Mucosa of descending colon (tissue), 3 donors: ENCODE data around the gene PXK. TPM values are rescaled to one million over a fixed set of nuclear protein-coding genes. Genes with fewer than 3 reads are reported as not detected.

Experiments used
- ATAC-seq: fragments of 200-7000 bp; cut with Tn5 transposase; one replicate; pipeline ENCODE4 v1.9.1; 2020; ENCODE audit warnings: mild to moderate bottlenecking, moderate library complexity
- DNase-seq, 3 donors: peaks; one replicate each; pipeline ENCODE4 v3.0.0-alpha.2; 2020
- H3K36me3 ChIP-seq: fragments of 200-600 bp; one replicate; pipeline ENCODE4 v1.8.0; 2021; ENCODE audit warnings: low read depth, mild to moderate bottlenecking
- H3K4me1 ChIP-seq: fragments of 200-600 bp; one replicate; pipeline ENCODE4 v1.8.0; 2021; ENCODE audit warnings: low read depth, mild to moderate bottlenecking
- H3K4me3 ChIP-seq: fragments of 200-600 bp; one replicate; pipeline ENCODE4 v1.8.0; 2021; ENCODE audit warnings: mild to moderate bottlenecking
- H3K9me3 ChIP-seq: fragments of 200-600 bp; one replicate; pipeline ENCODE4 v1.8.0; 2021; ENCODE audit warnings: mild to moderate bottlenecking
- intact Hi-C, 2 donors: fragments of 100-400 bp; cut with DNase I in 1 of 2; cut with micrococcal nuclease in 1 of 2; formaldehyde crosslinking; loops; one replicate each; pipeline versions ENCODE4 v1.11.0 to v1.11.1; 2022; cut with DNase I, micrococcal nuclease
- total RNA-seq, 3 donors: library from RNA; stranded (reverse); fragmentation: NEBNext Ultra II Directional in 2 of 3; extraction: Animal tissue kit (Norgen Biotek cat#: 25700) in 2 of 3; gene quantifications; one replicate each; pipeline versions ENCODE4 v1.2.1 to v1.2.4, GENCODE V29; 2021 to 2023
- TF ChIP-seq, protein P1 (sequence below): fragments of 200-600 bp; IDR thresholded peaks from one replicate; pipeline ENCODE4 v1.8.0; 2022; ENCODE audit warnings: antibody characterized with exemption, mild to moderate bottlenecking
- donor health status: DM: no; HTN: no; CAD: no; lungs with moderate emphysema.
- donor health status: DM: no; HTN: no; CAD: no.
- donor health status: DM: no; HTN: yes; CAD: no.

The PXK gene
- total RNA-seq, 3 donors from 2014 or later, result 14.5 to 33.4 (median 19.5) TPM

DNA sequence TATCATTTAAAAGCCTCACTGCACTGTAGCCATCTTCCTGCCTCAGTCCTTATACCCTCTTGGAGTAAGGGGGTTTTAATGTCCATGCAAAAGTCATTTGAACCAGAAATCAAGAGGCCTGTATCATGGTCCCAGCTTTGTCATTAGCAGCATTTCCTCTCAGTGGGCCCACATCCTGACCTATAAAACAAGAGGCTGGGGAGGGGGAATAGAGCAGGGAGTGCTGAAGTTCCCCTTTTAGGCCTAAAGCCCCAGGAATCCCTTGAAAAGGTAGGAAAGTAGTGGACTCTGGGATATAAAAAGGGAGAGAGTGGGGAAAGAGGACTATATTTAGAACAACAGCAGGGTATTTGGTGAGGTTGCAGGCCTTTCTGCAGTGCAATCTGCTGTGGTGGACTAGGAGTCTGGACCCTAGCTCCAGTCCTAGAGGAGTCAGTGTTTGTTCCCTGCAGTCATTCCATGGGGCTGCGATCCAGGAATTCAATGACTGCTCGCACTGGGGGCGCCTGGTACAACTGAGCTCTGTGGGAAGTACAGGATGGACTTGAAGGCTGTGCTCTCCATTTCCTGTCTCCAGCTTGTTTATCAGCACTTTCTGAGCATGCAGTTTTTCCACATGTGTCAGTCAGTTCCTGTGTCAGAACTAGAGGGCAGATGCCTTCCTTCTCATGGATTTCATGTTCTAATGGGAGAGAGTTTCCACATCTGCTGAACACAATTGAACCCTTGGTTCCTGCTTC lies 54.1 kb downstream of the PXK start:
- H3K9me3 ChIP-seq, result no peaks in the 10 kb centered on the region
- H3K4me1 ChIP-seq, result peaks cover 3% of the 10 kb centered on the region
- no peak overlapping the region for H3K4me3 ChIP-seq
- TF ChIP-seq, protein P1, sequence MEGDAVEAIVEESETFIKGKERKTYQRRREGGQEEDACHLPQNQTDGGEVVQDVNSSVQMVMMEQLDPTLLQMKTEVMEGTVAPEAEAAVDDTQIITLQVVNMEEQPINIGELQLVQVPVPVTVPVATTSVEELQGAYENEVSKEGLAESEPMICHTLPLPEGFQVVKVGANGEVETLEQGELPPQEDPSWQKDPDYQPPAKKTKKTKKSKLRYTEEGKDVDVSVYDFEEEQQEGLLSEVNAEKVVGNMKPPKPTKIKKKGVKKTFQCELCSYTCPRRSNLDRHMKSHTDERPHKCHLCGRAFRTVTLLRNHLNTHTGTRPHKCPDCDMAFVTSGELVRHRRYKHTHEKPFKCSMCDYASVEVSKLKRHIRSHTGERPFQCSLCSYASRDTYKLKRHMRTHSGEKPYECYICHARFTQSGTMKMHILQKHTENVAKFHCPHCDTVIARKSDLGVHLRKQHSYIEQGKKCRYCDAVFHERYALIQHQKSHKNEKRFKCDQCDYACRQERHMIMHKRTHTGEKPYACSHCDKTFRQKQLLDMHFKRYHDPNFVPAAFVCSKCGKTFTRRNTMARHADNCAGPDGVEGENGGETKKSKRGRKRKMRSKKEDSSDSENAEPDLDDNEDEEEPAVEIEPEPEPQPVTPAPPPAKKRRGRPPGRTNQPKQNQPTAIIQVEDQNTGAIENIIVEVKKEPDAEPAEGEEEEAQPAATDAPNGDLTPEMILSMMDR, result no peak
- peak in 1 of 3 donors; percentile 10 for DNase-seq
- intact Hi-C loops, result no loop called here
- ATAC-seq, result peak; percentile 43
- no peaks in the 10 kb centered on the region for H3K36me3 ChIP-seq

DNA sequence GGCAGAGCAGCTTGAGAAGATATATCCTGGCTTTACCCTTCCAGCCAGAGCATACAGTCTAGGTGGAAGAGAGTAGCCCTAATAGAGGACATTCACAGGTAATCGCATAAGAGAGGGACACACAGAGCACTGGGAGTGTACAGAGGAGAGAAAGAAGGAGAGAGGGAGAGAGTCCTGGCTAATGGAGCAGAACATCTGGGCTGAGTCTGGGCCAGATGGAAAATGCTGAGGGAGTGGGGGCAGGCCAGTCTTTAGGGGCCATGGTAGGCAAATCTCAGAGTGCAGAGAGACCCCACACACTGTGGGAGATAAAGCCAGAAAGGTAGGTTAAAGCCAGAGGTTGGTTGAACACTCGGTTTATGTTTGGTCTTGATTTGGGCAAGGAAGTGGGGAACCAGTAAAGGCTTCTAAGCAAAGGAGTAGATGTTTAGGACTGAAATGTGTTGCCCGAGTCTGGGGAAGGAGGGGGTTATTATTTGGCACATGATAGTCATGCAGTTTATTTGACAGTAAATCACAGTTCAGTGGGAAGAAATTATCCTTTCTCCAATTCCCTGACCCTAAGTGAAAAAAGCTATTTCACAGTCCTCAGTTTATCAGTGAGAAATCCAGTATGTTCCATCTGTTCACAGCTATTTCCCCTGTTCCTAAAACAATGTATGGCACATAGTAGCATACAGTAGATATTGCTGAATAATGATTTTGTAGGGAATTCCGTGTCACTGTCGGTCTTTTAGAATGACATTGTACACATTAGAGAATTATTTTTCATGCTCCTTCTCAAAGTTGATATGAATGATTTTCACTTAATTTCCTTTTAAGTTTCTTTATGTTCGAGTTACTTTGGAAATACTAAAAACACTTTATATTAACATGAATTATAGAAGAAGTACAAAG lies 55.2 kb downstream of the PXK start:
- Histone ChIP-seq H3K36me3 (no peaks in the 10 kb centered on the region), H3K4me1 (peaks cover 3% of the 10 kb centered on the region), H3K9me3 (no peaks in the 10 kb centered on the region), H3K4me3 (no peak overlapping the region)
- DNase-seq (no peak), ATAC-seq (no peak)
- intact Hi-C loops, result no loop called here
- TF ChIP-seq, protein P1, result no peak

DNA sequence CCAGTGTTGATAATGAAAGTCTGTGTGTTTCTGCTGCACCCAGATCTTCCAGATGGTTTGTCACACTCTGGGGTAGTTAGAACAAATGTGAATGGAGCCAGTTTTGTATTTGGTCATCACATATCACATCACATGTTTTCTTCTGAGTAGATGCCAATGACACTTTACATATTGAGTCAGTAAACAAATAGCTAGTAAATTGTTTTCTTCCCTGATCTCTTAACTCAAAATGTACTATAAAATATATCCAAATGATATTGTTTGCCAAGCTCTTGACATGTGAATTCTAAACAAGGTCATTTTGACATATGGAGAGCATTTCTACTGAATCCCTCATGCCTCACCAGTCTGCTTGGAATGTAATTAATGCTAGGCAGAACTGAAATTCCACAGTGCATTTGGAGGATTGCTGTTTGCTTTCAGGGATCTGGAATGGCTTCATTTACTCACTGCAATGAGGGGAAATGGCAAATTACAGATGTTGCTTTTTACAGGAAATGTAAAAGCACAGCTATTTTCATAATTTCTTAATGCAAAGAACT lies 55.9 kb downstream of the PXK start:
- intact Hi-C loops, result no loop called here
- DNase-seq, result no peak
- Histone ChIP-seq H3K4me3 (no peak overlapping the region), H3K4me1 (peaks cover 3% of the 10 kb centered on the region), H3K9me3 (no peaks in the 10 kb centered on the region), H3K36me3 (no peaks in the 10 kb centered on the region)
- ATAC-seq, result peak; percentile 27
- TF ChIP-seq, protein P1, result no peak

DNA sequence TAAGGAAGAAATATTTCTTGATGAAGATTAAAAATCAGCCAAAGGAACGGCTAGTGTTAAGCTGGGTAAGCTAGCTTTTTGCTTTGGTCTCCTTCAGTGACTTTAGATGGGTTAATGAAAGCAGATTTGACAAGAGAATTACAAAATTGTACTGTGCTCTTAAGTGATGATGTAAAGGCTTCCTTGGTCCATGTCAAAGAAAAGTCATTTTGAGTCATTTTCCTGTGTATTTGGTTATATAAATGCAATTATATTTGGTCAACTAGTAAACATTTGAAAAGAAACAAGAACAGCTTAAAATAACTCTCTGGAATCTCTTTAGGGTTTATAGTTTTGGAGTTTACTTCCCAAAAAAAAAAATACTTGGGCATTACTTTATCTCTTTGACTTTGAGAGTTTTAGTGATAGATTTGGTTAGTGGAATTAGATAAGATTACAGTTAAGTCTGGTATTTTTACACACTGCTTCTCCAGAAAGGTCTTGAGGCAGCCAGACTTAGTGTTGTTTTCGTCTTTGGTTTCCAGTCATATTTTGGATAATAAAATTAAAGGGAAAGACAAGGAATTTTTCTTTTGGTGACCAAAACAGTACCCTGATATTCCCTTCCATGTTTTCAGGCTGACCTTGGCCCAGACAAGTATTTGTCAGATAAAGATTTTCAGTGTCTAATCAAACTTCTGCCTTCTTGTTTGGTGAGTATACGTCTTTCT lies 58.6 kb downstream of the PXK start:
- TF ChIP-seq, protein P1, result no peak
- DNase-seq (no peak), ATAC-seq (no peak)
- intact Hi-C loops, result no loop called here
- Histone ChIP-seq H3K36me3 (no peaks in the 10 kb centered on the region), H3K9me3 (no peaks in the 10 kb centered on the region), H3K4me1 (peaks cover 3% of the 10 kb centered on the region), H3K4me3 (no peak overlapping the region)

DNA sequence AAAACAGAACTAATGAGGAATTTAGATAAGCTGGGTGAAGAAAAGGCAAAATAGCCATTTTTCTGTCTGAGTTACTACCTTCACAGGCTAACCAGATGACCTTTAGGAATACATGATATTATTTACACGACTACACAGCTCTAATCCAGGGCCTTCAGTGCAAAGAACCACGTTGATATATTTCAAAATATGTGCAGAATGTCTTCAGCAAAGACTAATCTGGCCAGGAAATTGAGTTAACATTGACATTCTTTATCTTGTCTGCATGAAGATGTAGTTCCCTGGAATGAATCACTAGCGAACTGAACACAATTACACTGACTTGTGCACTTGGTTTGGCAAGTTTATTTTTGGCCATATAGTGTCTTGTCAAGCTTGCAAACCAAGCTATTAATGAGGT lies 59.5 kb downstream of the PXK start:
- TF ChIP-seq, protein P1, result no peak
- Histone ChIP-seq H3K4me1 (no peaks in the 10 kb centered on the region), H3K36me3 (no peaks in the 10 kb centered on the region), H3K9me3 (no peaks in the 10 kb centered on the region), H3K4me3 (no peak overlapping the region)
- intact Hi-C loops, result no loop called here
- DNase-seq (no peak), ATAC-seq (no peak)
